GM21360 (cell line): ENCODE results near the gene SH3PXD2A.
"Not testable (repeated sequence)": the region's sequence is repeated elsewhere in the genome, so short reads cannot be mapped to it uniquely, and the experiment has no call there.

Source experiments
- ATAC-seq: cut with Tn5 transposase; IDR thresholded peaks from one replicate; pipeline ENCODE4 v1.9.1; 2021; ENCODE audit warnings: mild to moderate bottlenecking, moderate library complexity; ENCODE audit not compliant: unreplicated experiment

SH3PXD2A gene

DNA sequence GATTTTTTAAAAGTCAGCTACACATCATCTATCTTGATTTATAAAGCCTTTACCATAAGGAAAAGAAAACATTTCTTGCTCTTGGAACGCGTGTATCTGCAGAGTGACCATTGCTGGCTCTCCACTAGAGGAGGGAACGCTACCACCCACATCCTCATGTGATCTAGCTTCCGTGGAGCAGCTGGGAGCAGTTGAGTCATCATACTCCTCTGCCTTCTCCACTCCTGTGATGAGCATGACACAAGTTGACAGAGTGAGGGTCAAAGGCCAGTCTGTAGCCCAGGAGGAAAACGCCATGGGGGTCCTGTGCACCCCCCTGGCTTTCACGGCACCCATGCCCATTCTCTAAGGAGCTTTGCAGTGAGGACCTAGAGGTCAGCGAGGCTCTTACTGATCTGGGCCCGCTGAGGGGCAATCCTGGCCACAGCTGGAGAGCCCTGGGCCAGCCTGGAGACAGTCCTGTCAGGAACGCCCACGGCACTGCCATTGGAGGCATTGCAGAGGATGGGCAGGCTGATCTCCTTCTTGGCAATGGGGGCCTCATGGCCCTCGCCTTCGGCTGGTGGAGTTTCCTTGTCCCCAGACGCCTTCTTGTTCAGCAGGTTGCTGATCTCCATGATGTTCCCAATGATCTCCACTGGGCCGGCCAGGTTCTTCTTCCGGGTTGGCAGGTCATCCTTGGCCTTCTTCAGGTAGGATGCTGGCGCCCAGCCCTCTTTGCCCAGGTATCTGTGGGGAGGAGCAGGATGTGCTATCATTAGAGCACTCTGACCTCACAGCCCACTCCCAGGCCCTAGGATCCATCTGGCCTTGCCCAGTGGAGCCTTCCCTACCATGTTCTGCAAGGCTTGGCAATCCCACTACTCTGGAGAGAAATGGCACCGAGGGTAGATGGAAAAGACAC is 242.7 kb downstream of the SH3PXD2A start:
- ATAC-seq, result no peak

- ATAC-seq, result no peak
Measured at GRCh38 chr10:103610921-103611511, 244.4 kb downstream of the SH3PXD2A start.

GRCh38 chr10:103610083-103610472 is 245.3 kb downstream of the SH3PXD2A start:
- no peak for ATAC-seq

- ATAC-seq, result no peak
Measured at GRCh38 chr10:103609231-103610082, 245.9 kb downstream of the SH3PXD2A start.

DNA sequence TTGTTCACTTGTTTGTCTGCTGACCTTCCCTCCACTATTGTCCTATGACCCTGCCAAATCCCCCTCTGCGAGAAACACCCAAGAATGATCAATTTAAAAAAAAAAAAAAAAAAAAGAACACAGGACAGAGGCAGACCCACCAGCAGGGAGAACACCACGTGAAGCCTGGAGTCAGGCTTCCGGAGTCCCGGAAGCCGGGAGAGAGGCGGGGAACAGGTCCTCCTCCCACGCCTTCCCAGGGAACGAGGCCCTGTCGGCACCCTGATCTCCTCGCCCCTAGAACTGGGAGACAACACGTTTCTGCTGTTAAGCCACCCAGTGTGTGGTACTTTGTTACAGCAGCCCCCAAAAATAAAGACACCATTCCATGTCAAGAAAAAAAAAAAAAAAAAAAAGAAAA is 247.3 kb downstream of the SH3PXD2A start:
- not testable (repeated sequence) for ATAC-seq

DNA sequence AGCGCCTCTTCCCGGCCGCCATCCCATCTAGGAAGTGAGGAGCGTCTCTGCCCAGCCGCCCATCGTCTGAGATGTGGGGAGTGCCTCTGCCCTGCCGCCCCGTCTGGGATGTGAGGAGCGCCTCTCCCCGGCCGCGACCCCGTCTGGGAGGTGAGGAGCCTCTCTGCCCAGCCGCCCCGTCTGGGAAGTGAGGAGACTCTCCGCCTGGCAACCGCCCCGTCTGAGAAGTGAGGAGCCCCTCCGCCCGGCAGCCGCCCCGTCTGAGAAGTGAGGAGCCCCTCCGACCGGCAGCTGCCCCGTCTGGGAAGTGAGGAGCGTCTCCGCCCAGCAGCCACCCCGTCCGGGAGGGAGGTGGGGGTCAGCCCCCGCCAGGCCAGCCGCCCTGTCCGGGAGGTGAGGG is 248.3 kb downstream of the SH3PXD2A start:
- not testable (repeated sequence) for ATAC-seq

GRCh38 chr10:103606097-103606438 is 249.3 kb downstream of the SH3PXD2A start:
- ATAC-seq, result not testable (repeated sequence)

DNA sequence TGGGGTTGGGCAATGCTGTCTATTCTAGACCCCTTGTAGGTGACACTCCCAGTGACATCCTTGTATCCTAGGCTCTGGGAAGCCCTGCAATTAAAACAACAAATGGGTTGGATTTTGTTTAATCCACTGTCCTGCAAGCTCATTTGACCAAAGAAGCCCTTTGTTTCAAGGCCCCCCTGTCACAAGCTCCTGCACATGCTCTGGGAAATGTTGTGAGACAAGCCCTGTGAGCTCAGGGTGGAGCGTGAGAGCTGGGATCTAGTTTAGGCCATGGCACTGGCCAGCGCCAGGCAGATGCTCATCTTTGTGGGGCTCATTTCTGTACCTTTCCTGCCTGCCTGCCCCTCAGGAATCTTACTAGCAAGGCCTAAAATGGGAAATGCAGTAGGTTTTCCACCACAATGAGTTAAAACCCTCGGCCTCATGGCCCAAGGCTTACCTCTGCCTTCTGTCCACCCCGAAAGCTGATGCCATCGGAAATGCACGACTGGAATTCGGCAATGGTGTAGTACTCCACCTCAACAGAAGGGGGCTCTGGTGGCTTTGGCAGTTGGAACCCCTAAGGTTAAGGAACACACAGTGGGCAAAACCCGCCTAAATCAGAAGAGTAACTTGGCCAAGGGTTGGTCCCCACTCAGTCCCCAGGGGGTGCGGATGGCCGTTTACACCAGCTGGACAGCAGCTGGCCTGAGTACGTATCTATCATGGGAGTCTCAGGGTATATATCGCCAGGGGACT is 249.8 kb downstream of the SH3PXD2A start:
- ATAC-seq, result no peak

- no peak for ATAC-seq
Measured at GRCh38 chr10:103603382-103603781, 252.0 kb downstream of the SH3PXD2A start.

DNA sequence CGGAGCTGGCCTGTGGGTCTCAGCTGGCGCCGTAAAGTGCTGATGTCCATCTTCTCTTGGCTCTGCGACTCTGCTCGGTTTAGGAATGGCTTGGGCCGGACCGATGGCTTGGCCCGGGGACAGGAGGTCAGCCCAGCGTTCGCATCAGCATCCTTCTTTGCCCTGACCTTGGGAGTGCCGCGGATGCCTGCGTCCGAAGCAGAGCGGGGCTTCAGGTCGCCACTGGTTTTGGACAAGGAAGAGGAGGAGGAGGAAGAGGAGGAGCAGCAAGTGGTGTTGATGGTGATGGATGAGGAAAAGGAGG is 252.6 kb downstream of the SH3PXD2A start:
- ATAC-seq, result no peak

GRCh38 chr10:103602028-103602851 is 253.1 kb downstream of the SH3PXD2A start:
- ATAC-seq, result no peak

GRCh38 chr10:103600956-103601569 is 254.3 kb downstream of the SH3PXD2A start:
- ATAC-seq, result no peak

DNA sequence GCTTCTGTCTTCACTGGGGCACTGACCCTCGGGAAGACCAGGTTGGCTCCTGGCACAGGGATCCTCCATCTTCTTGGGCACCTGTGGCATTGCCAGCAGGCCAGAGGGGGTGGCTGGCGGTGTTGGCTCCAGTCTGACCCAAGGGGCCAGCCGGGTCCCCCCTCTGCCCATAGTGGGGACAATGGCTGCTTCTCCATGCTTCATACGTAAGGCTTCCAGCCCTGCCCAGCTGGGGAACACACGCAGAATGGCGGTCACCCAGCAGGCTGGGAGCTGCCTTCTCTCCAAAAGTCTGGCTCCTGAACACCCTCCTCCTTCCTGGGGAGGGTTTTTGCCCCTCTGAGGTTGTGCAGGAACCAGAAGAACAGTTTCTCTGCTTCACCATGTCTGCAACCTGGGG is 255.1 kb downstream of the SH3PXD2A start:
- no peak for ATAC-seq

DNA sequence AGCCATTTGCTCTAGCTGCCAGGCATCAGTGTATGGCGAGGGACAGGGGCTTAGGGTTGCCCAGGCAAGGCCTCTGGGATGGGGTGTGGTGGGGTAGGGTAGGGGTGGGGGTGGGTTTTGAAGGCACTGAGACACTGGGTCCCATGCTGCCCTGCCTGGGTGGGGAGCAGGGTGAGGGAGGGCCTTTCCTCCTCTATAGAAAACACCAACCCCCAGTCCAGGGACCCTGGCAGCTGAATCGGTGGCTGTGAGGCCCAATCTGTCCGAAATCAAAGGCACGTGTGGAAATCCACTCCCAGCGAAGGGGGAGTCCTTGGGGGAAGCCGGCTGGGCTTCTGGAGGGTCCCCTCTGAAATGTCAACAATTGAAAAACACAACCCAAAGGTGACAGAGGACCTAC is 255.5 kb downstream of the SH3PXD2A start:
- ATAC-seq, result no peak

DNA sequence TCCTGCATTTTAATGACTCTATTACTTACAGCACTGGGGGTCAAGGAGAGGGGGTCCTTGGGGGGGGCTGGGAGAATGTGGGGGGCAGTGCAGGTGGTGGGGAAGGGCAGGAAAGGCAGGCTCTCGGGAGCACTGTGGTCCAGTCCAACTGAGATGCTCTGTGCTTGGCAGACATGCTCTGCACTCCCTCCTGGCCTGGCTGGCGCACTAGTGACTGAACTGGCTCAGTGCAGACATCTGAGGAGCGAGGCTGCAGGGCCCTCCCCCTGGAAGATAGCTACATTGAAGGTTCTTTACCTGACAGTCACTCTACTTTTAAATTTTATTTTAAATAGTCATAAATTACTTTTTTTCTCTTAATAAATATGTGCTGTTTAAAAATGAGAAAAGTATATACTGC is 256.2 kb downstream of the SH3PXD2A start:
- no peak for ATAC-seq

DNA sequence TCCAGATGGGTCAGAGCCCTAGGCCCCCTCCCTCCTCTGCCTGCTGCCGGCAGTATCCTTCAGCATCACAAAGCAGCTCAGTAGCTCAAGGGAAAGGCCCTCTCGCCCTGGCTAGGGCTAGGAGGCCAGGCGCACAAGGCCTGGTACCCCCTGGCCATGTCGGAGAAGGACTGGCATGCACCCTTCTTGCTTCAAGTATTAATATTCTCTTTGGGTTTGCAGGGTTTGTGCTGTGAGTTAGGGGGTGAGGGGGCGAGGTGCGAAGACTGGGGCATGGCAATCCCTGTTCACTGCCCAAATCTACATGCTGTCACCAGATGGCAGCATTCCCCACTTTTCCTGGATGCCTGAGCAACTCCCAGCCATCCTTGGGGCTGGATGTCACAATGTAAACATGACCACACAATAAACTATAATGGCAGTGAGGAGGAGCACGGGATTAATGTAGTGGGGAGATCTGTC is 256.7 kb downstream of the SH3PXD2A start:
- ATAC-seq, result no peak

GRCh38 chr10:103597003-103597402 is 258.4 kb downstream of the SH3PXD2A start:
- ATAC-seq, result no peak

GRCh38 chr10:103595933-103596726 is 259.2 kb downstream of the SH3PXD2A start:
- ATAC-seq, result no peak

- ATAC-seq, result no peak
Measured at GRCh38 chr10:103593022-103593570, 262.3 kb downstream of the SH3PXD2A start.
